AG09309 (cell line): ENCODE data around the gene CCDC87.
"Not testable (repeated sequence)": the region's sequence is repeated elsewhere in the genome, so short reads cannot be mapped to it uniquely, and the experiment has no call there.

ENCODE experiments used
- DNase-seq: peaks from one replicate; pipeline ENCODE4 v3.0.0-alpha.2; 2010; ENCODE audit warnings: low read depth
- H3K4me3 ChIP-seq: 2 replicates; pipeline ENCODE4 v1.5.1; 2011; ENCODE audit warnings: mild to moderate bottlenecking, low read depth, low read length, moderate library complexity; ENCODE audit not compliant: control insufficient read depth
- TF ChIP-seq, protein P1 (sequence below): IDR thresholded peaks from 2 replicates; pipeline ENCODE4 v1.5.1; 2011; ENCODE audit warnings: mild to moderate bottlenecking, low read depth, low read length, inconsistent platforms; ENCODE audit not compliant: insufficient read depth, control insufficient read depth; ENCODE audit errors: missing control alignments

Gene CCDC87, protein sequence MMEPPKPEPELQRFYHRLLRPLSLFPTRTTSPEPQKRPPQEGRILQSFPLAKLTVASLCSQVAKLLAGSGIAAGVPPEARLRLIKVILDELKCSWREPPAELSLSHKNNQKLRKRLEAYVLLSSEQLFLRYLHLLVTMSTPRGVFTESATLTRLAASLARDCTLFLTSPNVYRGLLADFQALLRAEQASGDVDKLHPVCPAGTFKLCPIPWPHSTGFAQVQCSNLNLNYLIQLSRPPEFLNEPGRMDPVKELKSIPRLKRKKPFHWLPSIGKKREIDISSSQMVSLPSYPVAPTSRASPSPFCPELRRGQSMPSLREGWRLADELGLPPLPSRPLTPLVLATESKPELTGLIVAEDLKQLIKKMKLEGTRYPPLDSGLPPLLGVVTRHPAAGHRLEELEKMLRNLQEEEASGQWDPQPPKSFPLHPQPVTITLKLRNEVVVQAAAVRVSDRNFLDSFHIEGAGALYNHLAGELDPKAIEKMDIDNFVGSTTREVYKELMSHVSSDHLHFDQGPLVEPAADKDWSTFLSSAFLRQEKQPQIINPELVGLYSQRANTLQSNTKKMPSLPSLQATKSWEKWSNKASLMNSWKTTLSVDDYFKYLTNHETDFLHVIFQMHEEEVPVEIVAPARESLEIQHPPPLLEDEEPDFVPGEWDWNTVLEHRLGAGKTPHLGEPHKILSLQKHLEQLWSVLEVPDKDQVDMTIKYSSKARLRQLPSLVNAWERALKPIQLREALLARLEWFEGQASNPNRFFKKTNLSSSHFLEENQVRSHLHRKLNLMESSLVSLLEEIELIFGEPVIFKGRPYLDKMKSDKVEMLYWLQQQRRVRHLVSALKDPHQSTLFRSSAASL

DNA sequence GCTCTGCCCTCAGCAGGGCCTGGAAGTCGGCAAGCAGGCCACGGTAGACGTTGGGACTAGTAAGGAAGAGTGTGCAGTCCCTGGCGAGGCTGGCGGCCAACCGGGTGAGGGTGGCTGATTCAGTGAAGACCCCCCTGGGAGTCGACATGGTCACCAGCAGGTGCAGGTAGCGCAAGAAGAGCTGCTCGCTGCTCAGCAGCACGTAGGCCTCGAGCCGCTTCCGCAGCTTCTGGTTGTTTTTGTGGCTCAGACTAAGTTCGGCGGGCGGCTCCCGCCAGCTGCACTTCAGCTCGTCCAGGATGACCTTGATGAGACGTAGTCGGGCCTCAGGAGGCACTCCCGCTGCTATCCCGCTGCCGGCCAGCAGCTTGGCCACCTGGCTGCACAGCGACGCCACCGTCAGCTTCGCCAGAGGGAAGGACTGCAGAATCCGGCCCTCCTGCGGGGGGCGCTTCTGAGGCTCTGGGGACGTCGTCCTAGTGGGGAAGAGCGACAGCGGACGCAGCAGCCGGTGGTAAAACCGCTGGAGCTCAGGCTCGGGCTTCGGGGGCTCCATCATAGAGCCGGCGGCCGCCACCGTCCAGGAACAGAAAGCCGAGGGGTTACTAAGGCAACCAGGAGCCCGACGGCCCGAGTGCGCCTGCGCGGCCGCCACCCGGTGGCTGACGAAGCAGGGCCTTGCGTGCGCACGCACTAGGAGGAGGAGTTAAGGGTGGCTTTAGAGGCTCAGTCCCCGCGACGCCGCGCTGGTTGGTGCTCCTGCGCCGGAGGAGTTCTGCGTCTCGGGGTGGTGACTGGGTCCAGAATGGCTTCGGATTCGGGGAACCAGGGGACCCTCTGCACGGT is at the start of gene CCDC87, which contains the start of gene CCS:
TSS of gene CCDC87 (minus strand) at position 607 of the 846 bp plus-strand sequence. CDS start at position 559, 48 bp downstream.
TSS of gene CCS (plus strand) at position 729 of the 846 bp plus-strand sequence. CDS start at position 806, 77 bp downstream.
- TF ChIP-seq, protein P1, sequence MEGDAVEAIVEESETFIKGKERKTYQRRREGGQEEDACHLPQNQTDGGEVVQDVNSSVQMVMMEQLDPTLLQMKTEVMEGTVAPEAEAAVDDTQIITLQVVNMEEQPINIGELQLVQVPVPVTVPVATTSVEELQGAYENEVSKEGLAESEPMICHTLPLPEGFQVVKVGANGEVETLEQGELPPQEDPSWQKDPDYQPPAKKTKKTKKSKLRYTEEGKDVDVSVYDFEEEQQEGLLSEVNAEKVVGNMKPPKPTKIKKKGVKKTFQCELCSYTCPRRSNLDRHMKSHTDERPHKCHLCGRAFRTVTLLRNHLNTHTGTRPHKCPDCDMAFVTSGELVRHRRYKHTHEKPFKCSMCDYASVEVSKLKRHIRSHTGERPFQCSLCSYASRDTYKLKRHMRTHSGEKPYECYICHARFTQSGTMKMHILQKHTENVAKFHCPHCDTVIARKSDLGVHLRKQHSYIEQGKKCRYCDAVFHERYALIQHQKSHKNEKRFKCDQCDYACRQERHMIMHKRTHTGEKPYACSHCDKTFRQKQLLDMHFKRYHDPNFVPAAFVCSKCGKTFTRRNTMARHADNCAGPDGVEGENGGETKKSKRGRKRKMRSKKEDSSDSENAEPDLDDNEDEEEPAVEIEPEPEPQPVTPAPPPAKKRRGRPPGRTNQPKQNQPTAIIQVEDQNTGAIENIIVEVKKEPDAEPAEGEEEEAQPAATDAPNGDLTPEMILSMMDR, result peak; percentile 74
- peak; percentile 73 for DNase-seq
- peak within 1 kb of the TSS; percentile 63 for H3K4me3 ChIP-seq

DNA sequence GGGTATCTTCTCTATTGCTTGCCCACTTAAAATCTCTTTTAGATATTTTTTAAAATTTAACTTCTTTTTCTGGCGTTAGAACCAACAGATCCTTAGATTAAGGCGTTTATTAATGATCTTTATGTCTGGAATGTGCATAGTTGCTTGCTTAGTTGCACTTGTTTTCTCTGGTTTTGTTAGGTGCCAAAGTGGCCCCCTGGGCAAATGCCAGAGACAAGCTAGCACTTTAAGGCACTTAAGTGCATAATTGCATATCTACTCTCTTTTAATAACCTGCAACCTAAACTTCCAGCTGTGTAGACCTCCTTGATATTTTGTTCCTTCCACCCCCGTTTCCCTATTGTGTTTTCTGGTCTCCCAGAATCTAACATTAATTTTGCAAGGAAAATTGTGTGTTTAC is 49.0 kb upstream of the CCDC87 start:
- H3K4me3 ChIP-seq, result peak overlapping the region; percentile 9
- no peak for DNase-seq
- TF ChIP-seq, protein P1, result no peak

DNA sequence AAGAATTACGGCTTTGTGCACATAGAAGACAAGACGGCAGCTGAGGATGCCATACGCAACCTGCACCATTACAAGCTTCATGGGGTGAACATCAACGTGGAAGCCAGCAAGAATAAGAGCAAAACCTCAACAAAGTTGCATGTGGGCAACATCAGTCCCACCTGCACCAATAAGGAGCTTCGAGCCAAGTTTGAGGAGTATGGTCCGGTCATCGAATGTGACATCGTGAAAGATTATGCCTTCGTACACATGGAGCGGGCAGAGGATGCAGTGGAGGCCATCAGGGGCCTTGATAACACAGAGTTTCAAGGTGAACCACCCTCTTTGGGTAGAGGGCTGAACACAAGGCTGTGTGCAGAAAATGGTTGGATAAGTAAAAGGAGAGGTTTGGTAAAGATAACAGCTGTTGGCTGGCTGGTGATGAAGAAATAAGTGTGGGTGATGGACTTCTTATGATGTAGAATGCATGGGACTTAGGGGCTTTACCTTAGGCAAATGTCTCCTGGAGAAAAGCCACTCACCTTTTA is 47.0 kb upstream of the CCDC87 start:
- not testable (repeated sequence) for DNase-seq
- H3K4me3 ChIP-seq, result peak overlapping the region; percentile 66

DNA sequence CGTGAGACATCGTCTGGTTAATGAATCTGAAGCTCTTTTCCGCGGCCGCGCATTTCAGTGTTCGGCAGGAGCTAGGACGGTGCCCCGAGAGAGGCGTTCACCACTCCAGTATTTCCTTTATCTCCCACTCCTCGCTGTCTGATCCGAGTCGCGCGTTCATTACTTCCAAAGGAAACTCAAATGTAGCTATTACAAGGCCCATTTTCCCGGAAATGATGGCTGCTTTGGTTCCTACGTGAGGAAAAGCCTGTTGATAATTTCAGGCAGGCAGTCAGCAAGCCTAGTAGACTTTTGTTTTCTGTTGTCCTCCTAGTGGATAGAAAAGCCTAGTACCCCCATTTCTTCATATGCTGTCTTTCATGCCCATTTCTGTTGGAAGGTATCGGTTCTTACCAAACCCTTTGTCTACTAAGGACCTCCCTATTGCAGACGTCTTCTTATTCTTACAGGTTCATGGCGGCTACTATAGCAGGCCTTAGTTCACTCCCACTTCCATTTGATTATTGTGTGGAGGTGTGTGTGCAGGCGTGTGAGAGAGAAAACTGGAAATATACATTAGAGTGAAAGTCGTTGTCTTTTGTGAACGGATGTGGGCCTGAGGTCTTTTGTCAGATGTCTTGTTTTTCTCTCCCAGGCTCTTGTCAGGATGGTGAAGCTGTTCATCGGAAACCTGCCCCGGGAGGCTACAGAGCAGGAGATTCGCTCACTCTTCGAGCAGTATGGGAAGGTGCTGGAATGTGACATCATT is 46.4 kb upstream of the CCDC87 start:
- DNase-seq, result peak; percentile 7
- TF ChIP-seq, protein P1, result no peak

DNA sequence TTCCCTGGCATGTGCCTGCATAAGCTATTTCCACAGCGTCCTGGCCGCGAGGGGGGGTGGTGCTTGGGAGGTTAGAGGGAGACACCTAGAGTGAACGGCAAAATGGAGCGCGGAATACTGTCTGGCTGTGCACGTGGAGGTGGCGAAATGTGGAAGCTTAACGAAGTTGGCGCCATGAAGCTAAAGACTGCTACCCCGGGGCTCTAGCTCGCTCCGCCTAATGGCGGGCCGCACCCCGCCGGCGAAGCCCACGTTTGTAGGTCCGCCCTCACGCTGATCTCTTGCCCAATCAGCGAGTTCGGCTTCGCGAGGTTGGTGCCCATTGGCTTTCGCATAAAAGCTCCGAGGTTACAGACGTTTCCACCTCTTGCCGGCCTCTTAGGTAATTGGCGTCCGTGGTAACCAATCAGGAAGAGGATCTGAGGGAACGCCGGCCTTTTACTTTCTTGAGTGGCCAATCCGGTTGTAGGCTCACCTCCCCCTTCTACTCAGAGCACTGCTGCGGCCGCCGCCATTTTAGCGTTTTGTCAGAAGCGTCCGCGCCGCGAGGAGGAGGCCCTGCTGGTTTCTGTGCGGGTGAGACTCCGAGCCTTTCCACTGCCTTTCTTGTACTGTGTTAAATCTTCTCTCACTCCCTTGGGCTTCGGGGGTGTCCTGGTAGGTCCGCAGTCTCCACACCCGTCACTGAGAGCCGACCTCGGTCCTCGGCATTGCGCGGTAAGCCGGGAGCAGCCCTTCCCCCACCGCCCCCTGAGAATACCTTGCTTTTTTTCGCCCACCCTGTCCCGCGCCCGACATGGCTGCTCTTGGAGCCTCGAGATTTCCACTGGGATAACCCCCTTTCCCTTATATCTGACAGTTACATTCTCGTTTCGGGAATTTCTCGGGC is 45.6 kb upstream of the CCDC87 start, which contains the start of gene RBM4:
TSS of gene RBM4 (plus strand) at position 527 of the 889 bp plus-strand sequence. CDS start 1,009 bp downstream, outside the sequence.
- peak within 1 kb of the TSS; percentile 66 for H3K4me3 ChIP-seq
- TF ChIP-seq, protein P1, result peak; percentile 13
- peak; percentile 100 for DNase-seq

More for the DNA sequence above, 46.4 kb upstream of the CCDC87 start:
- peak overlapping the region; percentile 66 for H3K4me3 ChIP-seq
